ENCODE results near the gene CYP2B6.
"Not testable (repeated sequence)": the region's sequence is repeated elsewhere in the genome, so short reads cannot be mapped to it uniquely, and the experiment has no call there.

Gene CYP2B6

GRCh38 chr19:40969721-40970120 lies 21.4 kb upstream of the CYP2B6 start:
- peak overlapping the region; percentile 5 for H3K4me3 Mint-ChIP-seq
- not testable (repeated sequence) for ATAC-seq, H3K27ac Mint-ChIP-seq

GRCh38 chr19:40970396-40971345 lies 20.4 kb upstream of the CYP2B6 start:
- not testable (repeated sequence) for DNase-seq; H3K36me3 Mint-ChIP-seq (ENCODE audit: low read depth); ATAC-seq; H3K27ac Mint-ChIP-seq; H3K27me3 Mint-ChIP-seq; H3K9me3 Mint-ChIP-seq
- H3K4me3 Mint-ChIP-seq: peak overlapping the region; percentile 5
- H3K4me1 Mint-ChIP-seq: peaks cover 23% of the 10 kb centered on the region

More at GRCh38 chr19:40969721-40970120, 21.4 kb upstream of the CYP2B6 start:
- not testable (repeated sequence) for H3K27me3 Mint-ChIP-seq; H3K9me3 Mint-ChIP-seq; H3K36me3 Mint-ChIP-seq (ENCODE audit: low read depth); DNase-seq
- peaks cover 23% of the 10 kb centered on the region for H3K4me1 Mint-ChIP-seq

GRCh38 chr19:40974633-40975037 lies 16.4 kb upstream of the CYP2B6 start:
- peaks cover 11% of the 10 kb centered on the region for H3K4me1 Mint-ChIP-seq

GRCh38 chr19:40976134-40976533 lies 14.9 kb upstream of the CYP2B6 start:
- H3K4me3 Mint-ChIP-seq: no peak overlapping the region
- ATAC-seq (no peak), DNase-seq (no peak)
- H3K27ac Mint-ChIP-seq: no peak overlapping the region
- no peaks in the 10 kb centered on the region for H3K4me1 Mint-ChIP-seq
- H3K27me3 Mint-ChIP-seq: peaks cover 10% of the 10 kb centered on the region
- H3K9me3 Mint-ChIP-seq: no peaks in the 10 kb centered on the region
- H3K36me3 Mint-ChIP-seq (ENCODE audit: low read depth): no peaks in the 10 kb centered on the region

More at GRCh38 chr19:40974633-40975037, 16.4 kb upstream of the CYP2B6 start:
- ATAC-seq: peak; percentile 63
- DNase-seq: peak; percentile 80
- H3K27ac Mint-ChIP-seq: no peak overlapping the region
- H3K36me3 Mint-ChIP-seq (ENCODE audit: low read depth): no peaks in the 10 kb centered on the region
- H3K9me3 Mint-ChIP-seq: no peaks in the 10 kb centered on the region
- H3K27me3 Mint-ChIP-seq: peaks cover 5% of the 10 kb centered on the region
- no peak overlapping the region for H3K4me3 Mint-ChIP-seq

GRCh38 chr19:40976724-40977123 lies 14.4 kb upstream of the CYP2B6 start:
- Mint-ChIP-seq H3K9me3 (no peaks in the 10 kb centered on the region), H3K27me3 (peaks cover 14% of the 10 kb centered on the region), H3K27ac (no peak overlapping the region), H3K4me3 (no peak overlapping the region), H3K4me1 (peaks cover 3% of the 10 kb centered on the region), H3K36me3 (ENCODE audit: low read depth) (no peaks in the 10 kb centered on the region)
- DNase-seq (no peak), ATAC-seq (no peak)

GRCh38 chr19:40979759-40980158 lies 11.3 kb upstream of the CYP2B6 start:
- not testable (repeated sequence) for H3K4me3 Mint-ChIP-seq; DNase-seq; ATAC-seq; H3K27ac Mint-ChIP-seq; H3K4me1 Mint-ChIP-seq; H3K36me3 Mint-ChIP-seq (ENCODE audit: low read depth); H3K9me3 Mint-ChIP-seq
- peaks cover 16% of the 10 kb centered on the region for H3K27me3 Mint-ChIP-seq

- ATAC-seq; H3K36me3 Mint-ChIP-seq (ENCODE audit: low read depth); H3K27ac Mint-ChIP-seq; H3K9me3 Mint-ChIP-seq; H3K4me3 Mint-ChIP-seq; DNase-seq; H3K4me1 Mint-ChIP-seq: not testable (repeated sequence)
- H3K27me3 Mint-ChIP-seq: peaks cover 16% of the 10 kb centered on the region
Measured at GRCh38 chr19:40980743-40981442, 10.2 kb upstream of the CYP2B6 start.

- DNase-seq: no peak
- H3K27me3 Mint-ChIP-seq: peaks cover 15% of the 10 kb centered on the region
- H3K4me1 Mint-ChIP-seq: peaks cover 8% of the 10 kb centered on the region
- ATAC-seq: no peak
- no peak overlapping the region for H3K4me3 Mint-ChIP-seq
- no peaks in the 10 kb centered on the region for H3K9me3 Mint-ChIP-seq
- no peaks in the 10 kb centered on the region for H3K36me3 Mint-ChIP-seq (ENCODE audit: low read depth)
- no peak overlapping the region for H3K27ac Mint-ChIP-seq
Measured at GRCh38 chr19:40981591-40981990, 9.5 kb upstream of the CYP2B6 start.

- H3K27ac Mint-ChIP-seq: no peak overlapping the region
- no peaks in the 10 kb centered on the region for H3K9me3 Mint-ChIP-seq
- DNase-seq (no peak), ATAC-seq (no peak)
- no peak overlapping the region for H3K4me3 Mint-ChIP-seq
- H3K4me1 Mint-ChIP-seq: peaks cover 8% of the 10 kb centered on the region
- H3K36me3 Mint-ChIP-seq (ENCODE audit: low read depth): no peaks in the 10 kb centered on the region
- peaks cover 13% of the 10 kb centered on the region for H3K27me3 Mint-ChIP-seq
Measured at GRCh38 chr19:40982594-40983101, 8.4 kb upstream of the CYP2B6 start.

- Mint-ChIP-seq H3K27me3 (no peaks in the 10 kb centered on the region), H3K4me3 (no peak overlapping the region), H3K27ac (no peak overlapping the region), H3K9me3 (peaks cover 7% of the 10 kb centered on the region), H3K4me1 (no peaks in the 10 kb centered on the region), H3K36me3 (ENCODE audit: low read depth) (no peaks in the 10 kb centered on the region)
- ATAC-seq (no peak), DNase-seq (no peak)
Measured at GRCh38 chr19:40989453-40989852, 1.6 kb upstream of the CYP2B6 start.

- DNase-seq: no peak
- Mint-ChIP-seq H3K9me3 (no peaks in the 10 kb centered on the region), H3K27ac (no peak overlapping the region), H3K27me3 (peaks cover 2% of the 10 kb centered on the region), H3K4me1 (peaks cover 7% of the 10 kb centered on the region), H3K36me3 (ENCODE audit: low read depth) (no peaks in the 10 kb centered on the region), H3K4me3 (no peak overlapping the region)
- peak; percentile 63 for ATAC-seq
Measured at GRCh38 chr19:40995355-40995754, 4.3 kb downstream of the CYP2B6 start.

- H3K36me3 Mint-ChIP-seq (ENCODE audit: low read depth); ATAC-seq; H3K4me3 Mint-ChIP-seq; DNase-seq; H3K9me3 Mint-ChIP-seq; H3K4me1 Mint-ChIP-seq; H3K27me3 Mint-ChIP-seq; H3K27ac Mint-ChIP-seq: not testable (repeated sequence)
Measured at GRCh38 chr19:40999018-40999417, 7.9 kb downstream of the CYP2B6 start.

- Mint-ChIP-seq H3K27me3 (peaks cover 5% of the 10 kb centered on the region), H3K4me3 (no peak overlapping the region), H3K27ac (no peak overlapping the region), H3K9me3 (no peaks in the 10 kb centered on the region), H3K36me3 (ENCODE audit: low read depth) (no peaks in the 10 kb centered on the region), H3K4me1 (peaks cover 3% of the 10 kb centered on the region)
- ATAC-seq (no peak), DNase-seq (no peak)
Measured at GRCh38 chr19:41000310-41000737, 9.2 kb downstream of the CYP2B6 start.

- Mint-ChIP-seq H3K27ac (no peak overlapping the region), H3K9me3 (no peaks in the 10 kb centered on the region), H3K27me3 (peaks cover 8% of the 10 kb centered on the region), H3K4me1 (no peaks in the 10 kb centered on the region), H3K36me3 (ENCODE audit: low read depth) (no peaks in the 10 kb centered on the region), H3K4me3 (no peak overlapping the region)
- no peak for DNase-seq
- ATAC-seq: no peak
Measured at GRCh38 chr19:41001243-41001971, 10.3 kb downstream of the CYP2B6 start.
